Measurements from ENCODE around the gene SMAD2.

The SMAD2 gene

DNA sequence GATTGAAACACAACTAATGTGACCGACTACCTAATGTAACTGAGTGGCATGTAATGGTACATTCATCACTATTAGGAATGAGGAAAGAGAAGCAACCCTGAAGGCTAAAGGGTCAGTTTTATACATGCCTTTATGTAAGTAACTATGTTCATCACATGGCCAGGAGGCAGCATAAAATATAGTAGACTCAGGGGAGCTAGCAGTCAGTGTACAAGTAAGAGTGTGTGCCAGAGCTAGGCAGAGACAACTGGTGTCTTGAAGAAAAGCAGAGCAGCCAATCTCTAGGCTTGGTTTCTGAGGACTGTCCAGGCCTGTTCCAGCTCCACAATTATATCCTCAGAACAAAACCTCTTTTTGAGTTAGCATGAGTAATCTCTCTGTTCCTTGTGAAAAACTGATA is 18.1 kb downstream of the SMAD2 start:
- TF ChIP-seq, protein P1, sequence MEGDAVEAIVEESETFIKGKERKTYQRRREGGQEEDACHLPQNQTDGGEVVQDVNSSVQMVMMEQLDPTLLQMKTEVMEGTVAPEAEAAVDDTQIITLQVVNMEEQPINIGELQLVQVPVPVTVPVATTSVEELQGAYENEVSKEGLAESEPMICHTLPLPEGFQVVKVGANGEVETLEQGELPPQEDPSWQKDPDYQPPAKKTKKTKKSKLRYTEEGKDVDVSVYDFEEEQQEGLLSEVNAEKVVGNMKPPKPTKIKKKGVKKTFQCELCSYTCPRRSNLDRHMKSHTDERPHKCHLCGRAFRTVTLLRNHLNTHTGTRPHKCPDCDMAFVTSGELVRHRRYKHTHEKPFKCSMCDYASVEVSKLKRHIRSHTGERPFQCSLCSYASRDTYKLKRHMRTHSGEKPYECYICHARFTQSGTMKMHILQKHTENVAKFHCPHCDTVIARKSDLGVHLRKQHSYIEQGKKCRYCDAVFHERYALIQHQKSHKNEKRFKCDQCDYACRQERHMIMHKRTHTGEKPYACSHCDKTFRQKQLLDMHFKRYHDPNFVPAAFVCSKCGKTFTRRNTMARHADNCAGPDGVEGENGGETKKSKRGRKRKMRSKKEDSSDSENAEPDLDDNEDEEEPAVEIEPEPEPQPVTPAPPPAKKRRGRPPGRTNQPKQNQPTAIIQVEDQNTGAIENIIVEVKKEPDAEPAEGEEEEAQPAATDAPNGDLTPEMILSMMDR (conservative IDR thresholded peaks at IDR 0.05; ENCODE audit: low read depth, low read length): no peak
- no peak overlapping the region for H3K4me3 ChIP-seq (ENCODE audit: low read length)
- no peak for DNase-seq (ENCODE audit: low read depth)

DNA sequence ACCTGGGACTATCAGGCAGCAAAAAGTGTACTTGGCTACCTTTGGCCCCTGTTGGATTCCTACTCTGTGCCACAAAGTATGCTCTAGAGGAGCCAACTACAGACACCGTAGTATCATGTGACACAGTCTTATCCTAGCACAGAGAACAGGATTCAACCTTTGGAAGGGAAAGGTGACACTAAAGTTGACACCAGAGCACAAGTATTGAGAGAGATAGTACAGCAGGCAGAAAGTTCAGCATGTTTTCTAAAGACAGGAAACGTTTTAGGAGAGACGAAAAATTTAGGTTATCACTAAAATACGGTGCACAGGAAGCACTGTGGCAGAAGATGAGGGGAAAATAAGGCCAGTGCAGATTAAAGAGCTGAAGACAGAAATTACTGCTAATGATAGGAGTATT is 18.6 kb downstream of the SMAD2 start:
- no peak for DNase-seq (ENCODE audit: low read depth)
- no peak overlapping the region for H3K4me3 ChIP-seq (ENCODE audit: low read length)
- TF ChIP-seq, protein P1 (conservative IDR thresholded peaks at IDR 0.05; ENCODE audit: low read depth, low read length): no peak

DNA sequence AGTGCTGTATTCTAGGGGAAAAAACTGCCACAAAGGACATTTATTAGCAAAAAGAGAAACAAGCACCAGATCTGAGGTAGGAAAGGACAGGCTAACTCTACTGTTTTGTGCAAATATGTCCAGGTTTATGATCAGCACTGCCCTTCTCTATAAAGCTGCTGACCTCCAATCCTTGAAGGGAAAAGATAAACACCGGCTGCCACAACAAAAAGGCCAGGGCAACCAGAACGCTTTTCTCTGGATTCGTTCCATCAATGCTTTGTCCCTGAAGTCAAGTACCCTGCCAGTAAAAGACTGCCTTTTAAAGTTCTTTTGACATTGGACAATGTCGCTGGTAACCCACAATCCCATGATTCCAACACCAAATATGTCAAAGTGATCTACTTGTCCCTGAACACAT is 21.0 kb downstream of the SMAD2 start:
- DNase-seq (ENCODE audit: low read depth): no peak
- H3K4me3 ChIP-seq (ENCODE audit: low read length): no peak overlapping the region
- TF ChIP-seq, protein P1 (conservative IDR thresholded peaks at IDR 0.05; ENCODE audit: low read depth, low read length): no peak

DNA sequence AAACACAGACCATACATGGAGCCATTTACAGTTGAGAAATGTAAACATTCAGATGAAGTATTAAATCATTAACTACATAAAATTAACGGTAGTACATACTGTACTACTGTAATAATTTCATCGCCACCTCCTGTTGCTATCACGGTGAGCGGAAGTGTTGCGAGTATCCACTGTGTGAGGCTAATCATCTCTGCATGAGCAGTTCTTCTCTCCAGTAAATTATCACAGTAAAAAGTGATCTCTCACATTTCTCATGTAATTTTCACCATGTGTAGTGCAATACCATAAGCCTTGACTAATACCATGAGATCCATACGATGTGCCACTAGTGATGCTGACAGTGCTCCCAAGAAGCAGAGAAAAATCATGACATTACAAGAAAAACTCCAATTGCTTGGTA is 21.9 kb downstream of the SMAD2 start:
- TF ChIP-seq, protein P1 (conservative IDR thresholded peaks at IDR 0.05; ENCODE audit: low read depth, low read length): no peak
- DNase-seq (ENCODE audit: low read depth): no peak
- no peak overlapping the region for H3K4me3 ChIP-seq (ENCODE audit: low read length)

DNA sequence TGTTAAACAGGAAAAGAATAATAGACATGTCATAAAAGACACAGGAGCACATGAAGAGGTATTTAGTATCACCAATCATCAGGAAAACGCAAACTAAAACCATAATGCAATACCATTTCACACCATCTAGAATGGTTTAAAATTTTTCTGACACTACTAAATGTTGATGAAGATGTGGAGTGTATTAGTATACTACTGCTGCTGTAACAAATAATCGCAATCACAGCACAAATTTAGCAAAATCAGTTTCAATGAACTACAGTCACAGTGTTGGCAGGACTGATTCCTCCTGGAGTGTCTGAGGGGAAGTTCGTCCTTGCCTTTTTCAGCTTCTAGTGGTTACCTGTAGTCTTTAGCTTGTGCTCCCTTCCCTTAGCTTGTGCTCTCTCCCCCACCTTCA is 24.1 kb downstream of the SMAD2 start:
- H3K4me3 ChIP-seq (ENCODE audit: low read length): no peak overlapping the region
- DNase-seq (ENCODE audit: low read depth): no peak
- TF ChIP-seq, protein P1 (conservative IDR thresholded peaks at IDR 0.05; ENCODE audit: low read depth, low read length): no peak

DNA sequence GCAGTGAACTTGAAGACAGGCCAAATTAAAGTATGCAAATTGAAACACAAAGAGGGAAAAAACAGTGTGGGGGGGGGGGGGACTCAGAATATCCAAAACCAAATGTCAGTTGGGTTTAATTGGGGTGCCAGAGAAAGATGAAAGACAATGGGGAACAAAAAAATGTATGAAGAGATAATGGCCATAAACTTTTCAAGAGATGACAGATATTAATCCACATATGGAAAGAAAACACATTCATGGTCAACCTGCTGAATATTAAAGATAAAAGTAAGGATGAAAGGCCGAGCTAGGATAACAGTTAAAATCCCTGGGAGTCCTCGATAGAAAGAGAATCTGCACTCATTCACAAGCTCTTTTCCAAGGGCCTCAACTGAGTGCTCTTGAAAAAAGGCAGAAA is 26.6 kb downstream of the SMAD2 start:
- DNase-seq (ENCODE audit: low read depth): no peak
- H3K4me3 ChIP-seq (ENCODE audit: low read length): no peak overlapping the region
- TF ChIP-seq, protein P1 (conservative IDR thresholded peaks at IDR 0.05; ENCODE audit: low read depth, low read length): no peak

DNA sequence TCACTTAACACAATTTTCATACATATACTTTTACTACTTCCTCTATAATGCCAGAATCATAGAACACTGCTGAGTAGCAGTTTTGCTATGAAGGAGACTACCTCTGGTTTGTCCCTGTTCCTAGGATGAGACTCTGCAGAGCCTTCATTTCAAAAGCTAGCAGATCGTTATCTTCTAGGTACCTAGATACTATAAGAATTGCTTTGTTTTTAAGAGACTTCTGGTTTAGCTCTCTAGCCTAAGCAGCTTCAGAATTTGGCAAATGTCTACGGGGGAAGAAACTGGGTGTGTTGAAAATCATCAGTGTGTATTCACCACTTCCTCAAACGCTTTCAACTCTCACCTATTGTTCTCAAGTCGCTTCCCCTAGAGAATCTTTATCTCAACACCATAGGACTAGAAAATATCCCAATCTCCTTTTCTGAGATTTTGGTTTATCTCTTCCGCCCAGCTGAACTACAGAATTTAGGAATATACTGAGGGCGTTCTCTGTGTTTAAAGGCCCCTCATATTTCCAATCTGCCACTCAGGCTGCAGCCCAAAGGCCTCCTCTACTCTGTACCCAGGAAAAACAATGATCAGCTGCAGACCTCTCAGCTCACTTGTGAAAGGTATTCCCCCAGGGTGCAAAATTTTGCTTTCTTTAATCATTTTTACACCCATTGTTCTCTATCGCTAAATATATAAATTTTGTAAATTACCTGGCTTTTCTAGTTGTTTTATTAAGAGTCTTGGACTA is 28.7 kb downstream of the SMAD2 start:
- TF ChIP-seq, protein P1 (conservative IDR thresholded peaks at IDR 0.05; ENCODE audit: low read depth, low read length): no peak
- DNase-seq (ENCODE audit: low read depth): no peak
- no peak overlapping the region for H3K4me3 ChIP-seq (ENCODE audit: low read length)

All from retinal pigment epithelial cell (primary cell).